Adipose tissue (tissue), 3 donors: ENCODE results near the gene TENT4A. TPM values are rescaled to one million over a fixed set of nuclear protein-coding genes. Genes with fewer than 3 reads are reported as not detected.

Source experiments
- H3K27ac ChIP-seq: one replicate; pipeline ENCODE4 v1.5.1; 2013; ENCODE audit warnings: low read depth, low read length
- WGBS, 3 donors: extraction: QIAGEN DNeasy Blood & Tissue Kit; methylation state at CpG; one replicate each; pipeline ENCODE4 v1.1.7; 2013; 5-methylcytosine and 5-hydroxymethylcytosine counted together
- polyA plus RNA-seq, 3 donors: library from polyadenylated mRNA; stranded (reverse); fragments of 200-250 nt; gene quantifications; one replicate each; pipeline ENCODE4 v1.2.3, GENCODE V29; 2013
- donor health status: healthy with polysubstance abuse.
- donor health status: Bipolar disorder and iron deficiency.
- donor health status: healthy.

TENT4A gene
- polyA plus RNA-seq, 3 donors: 6.2 to 14.8 (median 9.1) TPM

- no peak overlapping the region for H3K27ac ChIP-seq
- WGBS, 3 donors: 94 to 98% (median 94%) methylated on average over 8 of the region's 8 CpGs
Observed at GRCh38 chr5:6727231-6727630, 14.0 kb downstream of the TENT4A start.

DNA sequence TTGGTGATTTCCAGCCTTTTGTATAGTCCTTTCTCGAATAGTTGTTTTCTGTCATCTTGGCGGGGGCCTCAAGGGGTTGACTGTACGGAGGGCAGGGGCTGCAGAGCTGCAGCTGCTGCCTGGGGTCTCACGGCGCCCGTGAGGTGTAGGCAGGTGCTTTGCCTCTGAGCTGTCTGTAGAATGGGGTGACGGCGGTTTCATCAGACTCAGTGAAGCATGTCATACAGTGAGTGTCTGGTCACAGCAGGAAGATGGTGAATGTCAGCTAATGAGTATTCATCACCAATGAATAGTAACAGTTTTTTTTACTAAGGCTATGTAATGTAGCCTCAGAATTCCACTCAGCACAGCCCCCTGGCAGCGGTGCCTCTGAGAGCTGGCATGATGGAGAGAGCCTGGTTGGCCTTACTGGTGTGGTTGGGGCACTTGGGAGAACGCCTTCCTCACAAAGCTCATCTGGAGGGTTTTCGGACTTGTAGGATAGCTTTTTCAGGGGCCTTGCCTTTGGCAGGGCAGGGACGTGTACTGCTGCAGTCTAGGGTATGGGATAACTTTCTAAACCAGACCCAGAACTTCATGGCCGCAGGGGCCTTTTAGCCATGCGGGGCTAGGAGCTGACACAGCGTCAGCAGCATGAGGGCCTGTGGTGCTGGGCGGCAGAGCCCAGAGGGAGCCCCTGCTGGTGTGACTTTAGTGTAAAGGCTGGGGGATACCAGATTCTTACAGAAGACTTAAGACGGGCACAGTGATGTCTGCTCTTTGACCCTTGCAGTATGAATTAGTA lies 15.0 kb downstream of the TENT4A start:
- H3K27ac ChIP-seq: no peak overlapping the region
- 91 to 93% (median 91%) methylated on average over 17 of the region's 17 CpGs for WGBS, 3 donors

GRCh38 chr5:6728795-6729183 lies 15.6 kb downstream of the TENT4A start:
- H3K27ac ChIP-seq: no peak overlapping the region
- 87 to 95% (median 88%) methylated on average over 1 of the region's 1 CpG for WGBS, 3 donors

DNA sequence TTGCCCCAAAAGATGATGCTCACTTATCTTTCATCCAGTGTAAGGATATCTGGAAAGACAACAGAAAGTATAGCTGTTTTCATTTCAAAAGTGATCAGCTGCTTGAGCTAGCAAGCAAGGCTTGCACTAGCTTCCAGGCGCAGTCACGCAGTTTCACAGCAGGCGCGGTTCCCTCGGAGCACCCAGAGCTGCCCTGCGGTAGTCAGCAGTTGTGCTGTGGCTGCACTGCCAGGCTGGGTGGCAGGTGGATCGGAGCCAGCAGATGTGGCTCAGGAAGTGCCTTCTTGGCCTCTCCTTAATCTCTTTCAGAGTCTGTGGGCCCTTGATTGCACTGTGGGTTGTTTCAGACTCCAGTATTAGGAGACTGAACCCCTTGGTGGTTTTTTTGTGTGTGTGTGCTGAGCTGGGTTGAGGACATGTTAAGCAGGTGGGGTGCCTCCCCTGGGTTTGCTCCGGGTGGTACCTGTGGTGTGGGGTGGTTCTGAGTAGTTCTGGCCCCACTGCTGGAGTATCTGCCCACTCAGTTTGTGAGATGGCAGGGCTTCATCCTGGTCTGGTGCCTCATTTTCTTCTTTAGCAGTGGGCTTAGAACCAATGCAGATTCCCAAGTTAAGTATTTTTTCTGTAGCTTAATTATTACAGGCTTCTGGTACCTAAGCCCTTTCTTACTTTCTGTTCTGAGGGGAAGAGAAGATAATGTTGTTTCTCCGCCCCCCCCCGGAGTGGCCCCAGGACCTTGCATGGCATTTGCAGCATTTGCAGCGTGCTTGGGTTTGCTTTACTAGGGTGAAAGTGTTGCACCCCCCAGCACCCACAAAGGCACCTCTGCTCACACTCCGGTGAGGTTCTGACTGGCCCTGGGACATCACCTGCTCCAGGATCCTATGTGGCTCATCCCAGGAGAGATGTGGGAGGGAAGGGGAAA lies 16.4 kb downstream of the TENT4A start:
- 63 to 71% (median 66%) methylated on average over 12 of the region's 12 CpGs for WGBS, 3 donors
- no peak overlapping the region for H3K27ac ChIP-seq

DNA sequence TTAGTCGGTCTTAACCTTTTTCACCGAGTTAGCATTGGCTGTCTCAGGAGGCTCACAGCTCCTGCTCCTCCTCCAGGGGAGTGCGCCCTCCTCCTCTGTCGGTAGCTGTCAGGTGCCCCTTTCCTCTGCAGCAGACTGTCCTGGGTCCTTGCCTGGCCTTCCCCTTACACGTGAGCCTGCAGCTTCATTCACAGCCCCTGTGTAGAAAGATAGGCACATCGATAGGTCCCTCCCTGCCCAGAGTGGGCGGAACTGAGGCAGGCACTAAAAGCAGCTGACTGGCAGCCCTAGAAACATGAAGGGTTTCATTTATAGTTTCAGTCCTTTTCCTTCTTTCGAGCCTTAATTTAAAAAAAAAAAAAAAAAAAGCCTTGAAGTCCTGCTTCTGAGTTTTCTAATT lies 17.2 kb downstream of the TENT4A start:
- 43 to 75% (median 71%) methylated on average over 8 of the region's 8 CpGs for WGBS, 3 donors
- no peak overlapping the region for H3K27ac ChIP-seq

- no peak overlapping the region for H3K27ac ChIP-seq
- 48 to 93% (median 92%) methylated on average over 3 of the region's 3 CpGs for WGBS, 3 donors
Observed at GRCh38 chr5:6730807-6731206, 17.6 kb downstream of the TENT4A start.

DNA sequence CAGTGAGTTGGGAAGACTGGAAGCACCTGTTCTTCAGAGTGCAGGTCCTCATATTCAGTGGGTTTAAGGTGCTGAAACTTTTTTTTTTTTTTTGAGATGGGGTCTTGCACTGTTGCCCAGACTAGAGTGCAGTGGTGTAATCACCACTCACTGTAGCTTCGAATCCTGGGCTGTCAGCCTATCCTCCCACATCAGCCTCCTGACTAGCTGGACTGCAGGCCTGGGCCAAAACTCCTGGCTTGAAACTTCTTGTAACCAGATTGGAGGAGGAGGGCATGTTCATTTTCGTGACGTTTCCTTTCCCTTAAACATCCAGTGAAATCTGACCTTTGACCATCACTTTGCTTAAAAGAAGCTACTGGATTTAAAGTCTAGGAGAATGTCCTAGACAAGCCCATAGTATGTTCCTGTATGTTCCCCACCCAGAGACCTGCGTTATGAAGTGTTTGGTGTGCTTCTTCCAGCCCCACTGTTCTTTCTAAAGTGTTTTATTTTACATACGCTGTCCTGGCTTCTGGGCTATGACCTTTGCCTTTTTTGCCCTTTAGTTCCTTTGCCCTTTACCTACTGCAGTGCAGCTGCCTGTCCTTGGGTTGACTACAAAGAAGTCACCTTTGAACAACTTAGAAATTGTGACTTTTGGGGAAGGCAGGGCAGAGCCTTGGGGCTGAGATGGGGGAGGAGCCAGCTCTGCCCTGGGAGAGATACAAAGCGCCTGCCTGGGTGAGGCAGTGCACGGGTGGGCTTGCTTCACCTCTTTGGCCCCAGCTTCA lies 18.4 kb downstream of the TENT4A start:
- peak overlapping the region; percentile 4 for H3K27ac ChIP-seq
- 60 to 64% (median 62%) methylated on average over 7 of the region's 7 CpGs for WGBS, 3 donors

- 25 to 53% (median 27%) methylated on average over 13 of the region's 13 CpGs for WGBS, 3 donors
- H3K27ac ChIP-seq: no peak overlapping the region
Observed at GRCh38 chr5:6732634-6733410, 19.6 kb downstream of the TENT4A start.

- H3K27ac ChIP-seq: no peak overlapping the region
- 79 to 84% (median 83%) methylated on average over 21 of the region's 21 CpGs for WGBS, 3 donors
Observed at GRCh38 chr5:6733411-6734242, 20.4 kb downstream of the TENT4A start.

- H3K27ac ChIP-seq: no peak overlapping the region
- WGBS, 3 donors: 74 to 79% (median 77%) methylated on average over 11 of the region's 11 CpGs
Observed at GRCh38 chr5:6734243-6734700, 21.0 kb downstream of the TENT4A start.

DNA sequence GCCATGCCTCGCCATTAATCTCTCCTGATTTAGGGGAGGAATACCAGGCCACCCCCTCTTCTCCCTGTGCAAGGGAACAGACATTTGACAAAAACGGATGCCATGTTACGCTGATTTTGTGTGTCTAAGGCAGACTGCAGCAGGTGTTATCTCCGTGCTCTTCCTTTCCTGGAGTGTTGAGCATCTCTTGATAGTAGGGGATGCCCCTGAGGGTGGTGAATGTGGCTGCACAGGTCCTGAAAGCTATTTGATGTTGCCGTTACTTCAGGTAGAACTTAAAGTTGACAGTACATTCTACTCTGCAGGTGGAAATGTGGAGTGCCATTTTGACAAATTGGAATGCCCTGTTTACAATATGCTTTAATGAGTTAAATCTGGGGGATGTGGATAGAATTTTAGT lies 21.5 kb downstream of the TENT4A start:
- no peak overlapping the region for H3K27ac ChIP-seq
- WGBS, 3 donors: 86 to 91% (median 89%) methylated on average over 5 of the region's 5 CpGs

- H3K27ac ChIP-seq: no peak overlapping the region
- WGBS, 3 donors: 49 to 94% (median 94%) methylated on average over 7 of the region's 7 CpGs
Observed at GRCh38 chr5:6736106-6736505, 22.9 kb downstream of the TENT4A start.

- 92 to 95% (median 93%) methylated on average over 9 of the region's 9 CpGs for WGBS, 3 donors
Observed at GRCh38 chr5:6736524-6737042, 23.4 kb downstream of the TENT4A start.

GRCh38 chr5:6737043-6737941 lies 24.1 kb downstream of the TENT4A start:
- 93 to 94% (median 93%) methylated on average over 24 of the region's 24 CpGs for WGBS, 3 donors
- no peak overlapping the region for H3K27ac ChIP-seq

More at GRCh38 chr5:6736524-6737042, 23.4 kb downstream of the TENT4A start:
- no peak overlapping the region for H3K27ac ChIP-seq

- H3K27ac ChIP-seq: no peak overlapping the region
- WGBS, 3 donors: 92 to 93% (median 92%) methylated on average over 15 of the region's 15 CpGs
Observed at GRCh38 chr5:6739603-6740002, 26.4 kb downstream of the TENT4A start.

DNA sequence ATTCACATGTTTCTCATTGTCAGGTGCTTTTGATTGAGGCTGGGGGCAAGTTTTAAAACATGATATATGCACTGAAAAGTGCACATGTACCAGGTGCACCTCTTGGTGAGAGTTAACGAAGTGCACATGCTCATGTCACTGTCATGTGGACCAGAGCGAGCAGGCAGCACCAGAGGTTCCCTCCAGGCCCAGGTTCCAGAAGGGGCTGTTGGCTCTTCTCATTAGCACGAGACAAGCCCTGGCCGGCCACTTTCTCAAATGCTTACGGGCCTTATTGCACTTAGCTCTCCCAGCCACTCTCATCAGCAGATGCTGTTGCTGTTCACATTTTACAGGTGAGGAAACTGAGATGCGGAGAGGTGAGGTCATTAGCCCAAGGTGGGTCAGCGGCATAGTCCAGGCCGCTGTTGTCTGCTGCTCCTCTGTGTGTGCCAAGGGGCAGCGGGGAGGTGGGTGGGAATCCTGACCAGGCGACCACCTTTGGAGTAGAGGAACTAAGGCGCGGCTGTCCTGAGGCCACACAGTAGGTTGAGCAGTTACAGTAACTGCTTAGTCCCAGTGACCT lies 27.4 kb downstream of the TENT4A start:
- WGBS, 3 donors: 94 to 98% (median 98%) methylated on average over 12 of the region's 12 CpGs

More for the DNA sequence above, 27.4 kb downstream of the TENT4A start:
- no peak overlapping the region for H3K27ac ChIP-seq
